Neural cell (in vitro differentiated cells): Measurements from ENCODE around the gene ACR. TPM values are rescaled to one million over a fixed set of nuclear protein-coding genes. Genes with fewer than 3 reads are reported as not detected.

Experiments used
- polyA plus RNA-seq: library from polyadenylated mRNA; depleted of rRNA; stranded (reverse); fragments of >200 nt; gene quantifications from 2 replicates; pipeline ENCODE4 v1.2.3, GENCODE V29; 2014
- small RNA-seq, 3 experiments: library from RNA; depleted of rRNA; stranded (forward); fragments of <200 nt; gene quantifications; one replicate each; pipeline ENCODE3, GENCODE V24; 2012

Gene ACR
- polyA plus RNA-seq, 1 donor from 2014 or later, result not detected

Small RNAs within 50 kb of the gene (small RNA-seq; reads per million reads assigned to genes)
- gene RNU6-409P, result 0 reads per million in 3 experiments

Other genes with a start within 250 kb of the ACR start
- 76.5 and 85.2 TPM in 2 replicates for gene LMF2, start 230.5 kb upstream of the ACR start, polyA plus RNA-seq
- 76.8 and 81.1 TPM in 2 replicates for gene NCAPH2, start 230.0 kb upstream of the ACR start, polyA plus RNA-seq
- gene SCO2, start 212.6 kb upstream of the ACR start, polyA plus RNA-seq, result 8.1 and 9.6 TPM in 2 replicates
- gene TYMP, start 208.2 kb upstream of the ACR start, polyA plus RNA-seq, result 0.54 and 0.87 TPM in 2 replicates
- gene KLHDC7B, start 192.3 kb upstream of the ACR start, polyA plus RNA-seq, result not detected in 2 replicates
- not detected in 2 replicates for gene SYCE3, start 175.3 kb upstream of the ACR start, polyA plus RNA-seq
- gene CPT1B, start 159.8 kb upstream of the ACR start, polyA plus RNA-seq, result 72.4 and 75.1 TPM in 2 replicates
- gene CHKB, start 155.4 kb upstream of the ACR start, polyA plus RNA-seq, result 170 and 173 TPM in 2 replicates
- gene MAPK8IP2, start 137.4 kb upstream of the ACR start, polyA plus RNA-seq, result 48.0 and 54.5 TPM in 2 replicates
- 32.5 and 41.4 TPM in 2 replicates for gene ARSA, start 110.1 kb upstream of the ACR start, polyA plus RNA-seq
- gene SHANK3, start 65.4 kb upstream of the ACR start, polyA plus RNA-seq, result 5.5 and 6.3 TPM in 2 replicates
- 26.2 and 29.1 TPM in 2 replicates for gene RABL2B, start 45.4 kb downstream of the ACR start, polyA plus RNA-seq